TTC549 (cell line): ENCODE measurements around the gene HES5.

Experiments
- FAIRE-seq: peaks from 2 replicates; lab custom pipeline; 2012; peaks lifted over from hg19 to GRCh38; lab: Jason Lieb, UNC

HES5 gene

DNA sequence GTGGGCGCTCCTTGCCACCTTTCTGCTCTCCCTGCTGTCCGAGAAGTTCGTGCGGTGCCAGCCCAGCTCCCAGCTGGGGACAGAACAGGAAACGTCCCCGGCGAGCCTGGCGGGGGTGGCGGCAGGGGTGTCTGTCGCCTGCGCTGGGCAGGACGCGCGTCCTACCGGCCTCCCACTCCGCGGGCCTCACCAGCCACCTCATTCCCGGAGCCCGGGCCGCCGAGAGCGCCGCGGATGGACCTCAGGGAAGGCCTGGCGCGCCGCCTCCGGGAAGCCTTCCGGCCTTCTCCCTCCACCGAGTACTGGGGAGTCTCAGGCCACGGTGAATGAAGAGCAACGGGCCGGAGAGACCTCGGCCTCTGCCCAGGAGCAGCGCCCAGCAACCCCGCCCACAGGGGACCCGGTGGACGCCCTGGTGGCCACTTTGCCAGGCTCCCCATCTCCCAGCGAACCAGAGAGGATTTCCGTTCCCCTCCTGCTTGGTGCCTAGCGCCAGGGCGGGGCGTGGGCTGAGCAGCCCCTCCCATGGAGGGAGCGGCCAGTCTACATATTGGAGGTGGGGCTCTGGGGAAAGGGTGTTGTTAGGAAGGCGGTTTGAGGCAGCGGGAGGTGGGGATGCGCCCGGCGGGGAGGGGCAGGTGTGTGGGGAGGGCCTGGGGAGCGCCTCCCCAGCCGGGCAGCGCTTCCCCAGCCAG lies 16.6 kb upstream of the HES5 start:
- no peak for FAIRE-seq

DNA sequence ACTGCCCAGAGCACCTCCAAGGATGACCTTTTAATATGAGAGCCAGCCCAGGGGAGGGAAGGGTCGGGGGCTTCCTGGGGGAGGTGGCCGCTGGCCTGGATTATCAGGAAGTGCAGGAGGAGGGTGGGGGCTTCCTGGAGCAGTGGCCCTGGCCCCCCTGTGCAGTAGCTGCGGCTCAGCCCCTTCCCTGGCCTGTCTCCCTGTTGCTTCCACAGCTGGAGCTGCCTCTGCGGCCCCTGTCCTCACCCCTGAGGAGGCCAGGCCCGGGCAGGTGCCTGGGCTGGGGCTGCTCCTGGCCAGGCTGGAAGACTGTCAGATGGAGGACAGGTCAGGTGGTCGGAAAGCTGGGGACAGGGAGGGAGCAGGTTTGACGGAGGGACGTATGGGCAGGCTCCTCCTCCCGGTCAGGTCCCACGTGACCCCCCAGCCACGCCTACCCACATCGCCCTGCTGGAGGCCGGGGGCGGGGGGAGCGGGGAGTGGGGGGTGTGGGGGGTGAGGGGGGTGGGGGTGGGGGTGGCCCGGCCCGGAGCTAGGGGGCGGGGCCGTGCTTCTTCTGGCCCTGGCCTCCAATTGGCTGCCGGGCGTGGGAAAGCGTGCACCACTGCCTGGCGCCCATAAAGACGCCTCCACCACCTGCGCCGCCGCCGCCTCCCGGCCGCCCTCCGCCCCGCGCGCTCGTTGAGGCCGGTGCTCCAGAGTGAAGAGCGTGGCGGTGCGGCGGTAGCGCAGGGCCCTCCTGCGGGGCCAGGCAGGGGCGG lies 15.9 kb upstream of the HES5 start:
- no peak for FAIRE-seq

DNA sequence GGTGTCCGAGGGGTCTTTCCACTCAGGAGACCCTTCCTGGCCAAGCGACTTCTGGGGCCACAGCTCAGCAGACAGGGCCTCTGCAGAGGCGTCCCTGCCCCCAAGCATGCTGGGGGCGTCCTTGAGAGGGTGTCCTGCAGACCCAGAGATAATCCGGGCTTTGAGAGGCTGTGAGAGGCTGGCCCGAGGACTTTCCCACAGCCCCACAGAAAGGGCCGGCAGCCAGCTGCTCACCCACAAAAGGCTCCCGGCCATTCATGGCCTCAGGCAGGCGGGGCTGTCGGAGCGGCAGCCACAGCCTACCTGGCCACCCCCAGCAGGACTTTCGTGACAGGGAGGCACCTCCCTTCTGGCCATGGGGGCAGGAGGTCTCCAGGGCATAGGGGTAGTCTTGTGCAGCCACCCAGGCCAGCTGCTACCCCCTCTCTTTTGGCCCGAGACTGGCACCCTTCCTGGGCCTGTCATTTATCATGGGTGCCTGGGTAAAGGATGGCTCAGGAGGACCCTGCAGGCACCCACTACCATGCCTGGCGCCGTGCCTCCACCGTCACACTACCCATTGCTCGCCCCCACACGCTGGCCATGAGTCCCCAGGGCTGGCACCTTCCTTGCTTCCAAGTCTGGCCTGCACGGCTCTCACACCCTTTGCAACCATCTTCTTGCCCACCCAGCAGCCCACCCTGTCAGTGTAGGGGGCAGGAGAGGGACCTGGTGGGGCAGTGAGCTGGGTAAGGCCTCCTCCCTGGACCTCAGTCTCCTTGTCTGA lies 15.0 kb upstream of the HES5 start:
- no peak for FAIRE-seq

DNA sequence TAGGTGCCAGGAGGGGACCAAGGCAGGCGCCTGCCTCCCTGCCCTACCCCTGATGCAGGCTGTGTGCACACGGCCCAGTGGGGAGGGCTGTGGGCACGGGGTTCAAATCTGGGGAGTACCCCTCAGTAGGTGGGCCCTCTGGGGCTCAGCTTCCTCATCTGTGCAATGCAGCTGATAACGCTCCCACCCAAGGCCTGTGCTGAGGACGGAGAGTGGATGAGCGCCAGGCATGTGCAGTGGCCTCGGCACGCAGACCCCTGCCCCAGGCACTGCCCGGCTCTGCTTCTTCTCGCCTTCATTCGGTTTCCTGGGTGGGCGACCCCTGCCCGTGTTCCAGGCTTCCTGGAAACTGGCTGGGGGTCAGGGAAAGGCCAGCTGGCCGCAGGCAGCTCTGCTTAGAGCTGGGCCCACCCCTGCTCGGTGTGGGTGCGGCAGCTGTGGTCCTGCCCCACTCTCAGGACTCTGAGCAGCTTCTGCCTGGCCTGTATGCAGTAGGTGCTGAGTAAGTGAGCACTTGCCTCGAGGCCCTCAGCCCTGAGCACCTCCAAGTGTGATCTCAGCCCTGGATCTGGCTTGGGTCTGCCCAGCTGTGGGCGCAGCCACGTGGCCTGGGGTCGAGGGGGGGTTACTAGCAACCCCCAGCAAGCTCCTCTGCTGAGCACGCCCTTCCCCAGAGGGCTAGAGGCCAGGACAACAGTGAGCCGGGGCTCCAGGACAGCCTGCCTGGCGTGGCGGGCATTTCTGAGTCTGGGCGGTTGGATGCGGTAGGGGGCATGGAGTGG lies 14.2 kb upstream of the HES5 start:
- no peak for FAIRE-seq

- no peak for FAIRE-seq
Measured at GRCh38 chr1:2543543-2544092, 13.6 kb upstream of the HES5 start.

DNA sequence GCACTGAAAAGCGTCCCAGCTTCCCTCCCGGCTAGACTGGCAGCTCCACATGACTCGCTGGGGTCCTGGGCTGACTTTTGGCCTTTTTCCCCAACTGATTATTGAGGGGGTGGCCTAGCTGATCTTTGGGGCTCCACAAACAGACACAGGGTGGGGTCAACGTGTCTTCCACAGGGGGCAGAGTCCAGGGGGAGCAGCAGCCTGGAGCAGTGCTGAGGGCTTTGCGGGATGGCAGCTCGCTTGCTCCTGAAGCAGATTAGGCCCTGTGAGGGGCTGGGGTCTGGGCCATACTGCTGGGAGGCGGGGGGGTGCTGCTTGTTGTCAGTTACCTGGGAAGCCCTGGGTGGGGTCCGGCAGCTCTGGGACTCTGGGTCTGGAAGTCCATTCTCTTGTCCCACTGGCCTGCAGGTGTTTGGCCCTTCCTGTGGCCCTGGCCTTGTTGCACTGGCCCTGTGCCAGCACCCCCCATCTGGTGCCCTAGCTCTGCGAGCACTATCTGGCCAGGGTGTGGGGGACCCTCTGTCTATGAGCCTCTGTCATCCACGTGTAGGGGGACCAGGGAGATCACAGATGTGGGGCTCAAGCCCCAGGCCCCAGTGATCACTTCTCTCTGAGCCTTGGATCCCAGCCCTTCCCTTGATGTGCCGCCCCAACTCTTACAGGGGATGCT lies 12.3 kb upstream of the HES5 start:
- FAIRE-seq: no peak

DNA sequence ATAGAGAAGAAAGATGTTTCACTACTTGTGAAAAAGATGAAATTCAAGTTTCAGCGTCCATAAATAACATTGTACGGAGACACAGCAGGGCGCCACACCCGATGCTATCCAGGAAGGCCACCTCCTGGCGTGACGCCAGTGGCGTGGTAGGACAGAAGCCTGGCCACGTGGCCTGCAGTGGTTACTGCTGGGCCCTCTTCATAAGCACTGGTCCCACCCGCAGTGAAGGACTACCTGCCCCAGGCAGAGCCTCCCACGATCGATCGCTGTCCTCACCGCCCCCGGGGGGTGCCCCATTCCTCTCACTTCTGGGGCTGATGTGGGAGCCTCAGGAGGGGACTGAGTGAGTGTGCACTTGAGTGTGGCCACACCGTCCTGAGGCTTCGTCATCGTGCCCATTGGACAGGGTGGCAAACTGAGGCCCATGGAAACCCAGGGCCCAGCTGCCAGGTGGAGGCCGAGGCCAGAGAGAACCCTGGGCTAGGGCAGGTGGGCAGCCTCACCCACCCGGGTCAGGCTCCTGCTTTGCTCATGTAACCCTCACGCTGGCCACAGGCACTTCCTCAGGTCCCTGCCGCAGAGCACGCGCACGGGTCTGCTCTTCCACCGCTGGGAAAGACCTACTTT lies 11.7 kb upstream of the HES5 start:
- no peak for FAIRE-seq

GRCh38 chr1:2540816-2541492 lies 10.9 kb upstream of the HES5 start:
- FAIRE-seq: no peak

- FAIRE-seq: no peak
Measured at GRCh38 chr1:2539312-2539907, 9.3 kb upstream of the HES5 start.

DNA sequence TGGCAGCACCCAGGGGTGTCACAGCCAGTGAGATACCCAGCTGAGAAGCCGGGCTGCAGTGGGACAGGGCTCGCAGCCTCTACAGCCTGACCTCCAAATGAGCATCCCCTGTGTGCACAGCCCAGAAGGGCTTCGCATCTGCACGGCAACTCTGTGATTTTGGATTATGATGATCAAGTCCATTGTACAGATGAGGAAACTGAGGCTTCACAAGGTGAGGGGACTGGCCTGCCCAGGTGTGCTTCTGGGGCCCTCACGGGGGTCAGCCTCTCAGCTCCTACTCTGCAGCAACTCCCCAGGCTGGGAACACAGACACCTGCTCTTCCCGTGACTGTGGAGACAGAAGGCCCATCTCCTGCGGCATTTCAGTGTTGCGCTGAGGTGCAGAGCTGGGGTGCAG lies 8.8 kb upstream of the HES5 start:
- no peak for FAIRE-seq

- no peak for FAIRE-seq
Measured at GRCh38 chr1:2538376-2538775, 8.3 kb upstream of the HES5 start.

- FAIRE-seq: no peak
Measured at GRCh38 chr1:2537784-2538115, 7.7 kb upstream of the HES5 start.

- no peak for FAIRE-seq
Measured at GRCh38 chr1:2535981-2536380, 5.9 kb upstream of the HES5 start.

GRCh38 chr1:2535455-2535854 lies 5.4 kb upstream of the HES5 start:
- no peak for FAIRE-seq

GRCh38 chr1:2534687-2535441 lies 4.8 kb upstream of the HES5 start:
- FAIRE-seq: no peak

DNA sequence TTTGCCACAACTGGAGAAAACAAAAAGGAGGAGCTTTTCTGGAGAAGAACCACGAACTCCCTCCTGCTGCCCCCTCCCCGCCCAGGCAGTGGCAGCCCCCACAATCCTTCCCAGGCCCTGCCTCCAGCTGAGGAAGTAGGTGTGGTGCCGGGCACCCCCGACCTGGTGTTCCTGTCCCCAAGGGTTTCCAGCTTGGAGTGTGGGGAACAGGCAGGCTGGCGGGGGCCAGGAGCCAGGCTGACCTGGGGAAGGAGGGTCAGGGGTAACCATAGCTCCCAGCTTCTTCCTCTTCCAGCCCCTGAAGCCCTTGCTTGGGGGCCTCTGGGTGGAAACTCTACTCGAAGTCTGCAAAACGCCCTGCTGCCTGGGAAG lies 4.2 kb upstream of the HES5 start:
- no peak for FAIRE-seq

GRCh38 chr1:2533365-2533764 lies 3.3 kb upstream of the HES5 start:
- FAIRE-seq: no peak

- no peak for FAIRE-seq
Measured at GRCh38 chr1:2532485-2533160, 2.6 kb upstream of the HES5 start.
